ENCODE measurements around the gene SPON1. TPM values are rescaled to one million over a fixed set of nuclear protein-coding genes. Genes with fewer than 3 reads are reported as not detected.

Gene SPON1
- total RNA-seq, 2 experiments from 2014 or later, result 2.1 to 2.2 TPM

DNA sequence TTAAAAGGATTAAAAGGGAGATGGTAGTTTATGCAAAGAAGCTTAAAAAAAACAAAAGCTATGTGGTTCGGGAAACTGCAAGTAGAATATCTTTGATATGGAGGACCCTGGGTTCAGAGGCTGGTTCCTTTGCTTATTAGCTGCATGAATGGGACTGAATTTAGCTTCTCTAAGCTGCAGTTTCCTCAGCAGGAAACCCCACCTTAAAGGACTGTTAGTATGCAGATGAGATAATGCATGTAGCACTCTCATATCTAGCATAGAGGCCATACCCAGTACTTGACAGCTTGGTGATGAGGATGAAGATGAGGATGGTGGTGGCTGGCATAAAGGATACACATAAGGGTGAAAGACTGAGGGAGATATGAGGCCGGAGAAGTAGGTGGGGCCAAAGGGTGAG lies 261.9 kb downstream of the SPON1 start:
- H3K4me1 Mint-ChIP-seq (ENCODE audit: low read depth), result no peaks in the 10 kb centered on the region
- H3K36me3 Mint-ChIP-seq (ENCODE audit: low read depth), result no peaks in the 10 kb centered on the region
- Histone ChIP-seq H3K4me1 (ENCODE audit: insufficient read depth, low read length) (no peaks in the 10 kb centered on the region), H3K27ac (ENCODE audit: low read depth in 1 of 2, low read length in 2 of 2) (no peak overlapping the region), H3K27me3 (ENCODE audit: control insufficient read depth in 1 of 2, insufficient read depth in 2 of 2, low read length in 2 of 2) (no peaks in the 10 kb centered on the region), H3K36me3 (ENCODE audit: insufficient read depth, low read length) (no peaks in the 10 kb centered on the region), H3K4me3 (ENCODE audit: low read length) (no peak overlapping the region), H3K9me3 (ENCODE audit: control insufficient read depth in 1 of 2, insufficient read depth in 1 of 2, low read length in 2 of 2) (no peaks in the 10 kb centered on the region)
- ATAC-seq (ENCODE audit: poor library complexity) (no peak), DNase-seq (no peak)
- no peak overlapping the region for H3K4me3 Mint-ChIP-seq
- H3K27me3 Mint-ChIP-seq, result no peaks in the 10 kb centered on the region
- H3K9me3 Mint-ChIP-seq, result peaks cover 2% of the 10 kb centered on the region
- no peak overlapping the region for H3K27ac Mint-ChIP-seq
- TF ChIP-seq, protein P1, sequence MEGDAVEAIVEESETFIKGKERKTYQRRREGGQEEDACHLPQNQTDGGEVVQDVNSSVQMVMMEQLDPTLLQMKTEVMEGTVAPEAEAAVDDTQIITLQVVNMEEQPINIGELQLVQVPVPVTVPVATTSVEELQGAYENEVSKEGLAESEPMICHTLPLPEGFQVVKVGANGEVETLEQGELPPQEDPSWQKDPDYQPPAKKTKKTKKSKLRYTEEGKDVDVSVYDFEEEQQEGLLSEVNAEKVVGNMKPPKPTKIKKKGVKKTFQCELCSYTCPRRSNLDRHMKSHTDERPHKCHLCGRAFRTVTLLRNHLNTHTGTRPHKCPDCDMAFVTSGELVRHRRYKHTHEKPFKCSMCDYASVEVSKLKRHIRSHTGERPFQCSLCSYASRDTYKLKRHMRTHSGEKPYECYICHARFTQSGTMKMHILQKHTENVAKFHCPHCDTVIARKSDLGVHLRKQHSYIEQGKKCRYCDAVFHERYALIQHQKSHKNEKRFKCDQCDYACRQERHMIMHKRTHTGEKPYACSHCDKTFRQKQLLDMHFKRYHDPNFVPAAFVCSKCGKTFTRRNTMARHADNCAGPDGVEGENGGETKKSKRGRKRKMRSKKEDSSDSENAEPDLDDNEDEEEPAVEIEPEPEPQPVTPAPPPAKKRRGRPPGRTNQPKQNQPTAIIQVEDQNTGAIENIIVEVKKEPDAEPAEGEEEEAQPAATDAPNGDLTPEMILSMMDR (IDR thresholded peaks at IDR 0.05), result no peak
- POLR2A ChIA-PET, result no interaction called here
- CTCF ChIA-PET, result no interaction called here
- intact Hi-C loops (cut with DNase I, micrococcal nuclease), result no loop called here

DNA sequence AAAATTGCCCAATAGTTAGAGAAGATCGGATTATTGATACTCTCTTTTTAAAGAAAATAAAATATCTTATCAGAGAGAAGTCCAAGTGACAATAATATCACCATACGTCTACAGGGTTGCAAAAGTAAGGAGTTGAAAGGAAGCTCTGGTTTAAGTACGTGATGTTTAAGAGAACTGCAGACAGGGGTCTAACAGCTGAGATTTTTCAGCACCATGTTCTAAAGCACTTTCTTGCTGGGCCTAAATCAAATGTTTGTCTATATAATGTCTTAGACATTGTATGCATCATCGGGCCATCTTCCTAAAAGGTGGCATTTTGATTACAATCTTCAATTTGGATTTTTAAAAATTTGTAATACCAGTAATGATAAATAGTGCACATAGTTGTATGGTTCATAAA lies 263.1 kb downstream of the SPON1 start:
- no peak overlapping the region for H3K27ac Mint-ChIP-seq
- H3K27me3 Mint-ChIP-seq, result no peaks in the 10 kb centered on the region
- ATAC-seq (ENCODE audit: poor library complexity), result no peak
- Histone ChIP-seq H3K4me1 (ENCODE audit: insufficient read depth, low read length) (no peaks in the 10 kb centered on the region), H3K9me3 (ENCODE audit: control insufficient read depth in 1 of 2, insufficient read depth in 1 of 2, low read length in 2 of 2) (no peaks in the 10 kb centered on the region), H3K27ac (ENCODE audit: low read depth in 1 of 2, low read length in 2 of 2) (no peak overlapping the region), H3K36me3 (ENCODE audit: insufficient read depth, low read length) (no peaks in the 10 kb centered on the region), H3K27me3 (ENCODE audit: control insufficient read depth in 1 of 2, insufficient read depth in 2 of 2, low read length in 2 of 2) (no peaks in the 10 kb centered on the region), H3K4me3 (ENCODE audit: low read length) (no peak overlapping the region)
- no peak for DNase-seq
- TF ChIP-seq, protein P1 (IDR thresholded peaks at IDR 0.05), result no peak
- H3K4me3 Mint-ChIP-seq, result no peak overlapping the region
- POLR2A ChIA-PET, result interaction anchor here (0.9 kb wide), 1 partner anchor 285 kb away, joined by 3 read pairs; no protein-coding TSS in a partner anchor
- H3K9me3 Mint-ChIP-seq, result peaks cover 2% of the 10 kb centered on the region
- CTCF ChIA-PET, result no interaction called here
- intact Hi-C loops (cut with DNase I, micrococcal nuclease), result no loop called here
- H3K4me1 Mint-ChIP-seq (ENCODE audit: low read depth), result no peaks in the 10 kb centered on the region
- H3K36me3 Mint-ChIP-seq (ENCODE audit: low read depth), result no peaks in the 10 kb centered on the region

DNA sequence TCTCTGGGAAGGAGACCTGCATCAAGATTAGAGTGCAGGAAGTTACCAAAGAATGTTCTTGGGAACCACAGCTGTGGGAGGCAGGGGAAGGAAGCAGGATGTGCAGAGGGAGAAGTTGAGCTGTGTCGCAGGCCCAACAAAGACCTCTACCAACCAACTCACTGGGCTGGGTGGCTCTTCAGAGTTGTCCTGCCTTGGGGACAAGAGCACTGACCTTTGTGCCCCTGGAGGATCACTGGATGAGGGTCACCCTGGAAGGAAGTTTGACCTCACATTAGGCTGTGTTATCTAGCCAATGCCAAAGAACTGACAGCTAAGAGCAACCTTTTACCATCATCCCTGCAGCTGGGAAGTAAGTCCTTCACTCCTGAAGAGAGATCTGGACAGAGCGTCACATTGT lies 265.8 kb downstream of the SPON1 start:
- peaks cover 2% of the 10 kb centered on the region for H3K9me3 Mint-ChIP-seq
- CTCF ChIA-PET, result no interaction called here

More for the DNA sequence above, 265.8 kb downstream of the SPON1 start:
- Histone ChIP-seq H3K9me3 (ENCODE audit: control insufficient read depth in 1 of 2, insufficient read depth in 1 of 2, low read length in 2 of 2) (no peaks in the 10 kb centered on the region), H3K27me3 (ENCODE audit: control insufficient read depth in 1 of 2, insufficient read depth in 2 of 2, low read length in 2 of 2) (no peaks in the 10 kb centered on the region), H3K4me1 (ENCODE audit: insufficient read depth, low read length) (no peaks in the 10 kb centered on the region), H3K4me3 (ENCODE audit: low read length) (no peak overlapping the region), H3K36me3 (ENCODE audit: insufficient read depth, low read length) (no peaks in the 10 kb centered on the region), H3K27ac (ENCODE audit: low read depth in 1 of 2, low read length in 2 of 2) (no peak overlapping the region)
- DNase-seq (no peak), ATAC-seq (ENCODE audit: poor library complexity) (no peak)
- Mint-ChIP-seq H3K4me3 (no peak overlapping the region), H3K36me3 (ENCODE audit: low read depth) (no peaks in the 10 kb centered on the region), H3K27ac (no peak overlapping the region), H3K27me3 (no peaks in the 10 kb centered on the region), H3K4me1 (ENCODE audit: low read depth) (no peaks in the 10 kb centered on the region)
- POLR2A ChIA-PET, result no interaction called here
- intact Hi-C loops (cut with DNase I, micrococcal nuclease), result no loop called here
- TF ChIP-seq, protein P1 (IDR thresholded peaks at IDR 0.05), result no peak
